Ovary (tissue), 3 donors: Measurements from ENCODE around the gene SLC15A5.

Experiments used
- POLR2A ChIP-seq: fragments of 450-650 bp; IDR thresholded peaks from one replicate; pipeline ENCODE4 v1.6.1; 2017; ENCODE audit warnings: antibody characterized with exemption, mild to moderate bottlenecking, moderate library complexity
- TF ChIP-seq, protein P1 (sequence below), 3 donors: fragments of 450-650 bp in 2 of 3; fragments of 200-600 bp in 1 of 3; IDR thresholded peaks; one replicate each; pipeline versions ENCODE4 v1.5.1 to v1.8.0; 2016 to 2022; ENCODE audit warnings: antibody characterized with exemption in 3 of 3, mild to moderate bottlenecking in 1 of 3
- donor health status: DM: no; HTN: no; CAD: no.

DNA sequence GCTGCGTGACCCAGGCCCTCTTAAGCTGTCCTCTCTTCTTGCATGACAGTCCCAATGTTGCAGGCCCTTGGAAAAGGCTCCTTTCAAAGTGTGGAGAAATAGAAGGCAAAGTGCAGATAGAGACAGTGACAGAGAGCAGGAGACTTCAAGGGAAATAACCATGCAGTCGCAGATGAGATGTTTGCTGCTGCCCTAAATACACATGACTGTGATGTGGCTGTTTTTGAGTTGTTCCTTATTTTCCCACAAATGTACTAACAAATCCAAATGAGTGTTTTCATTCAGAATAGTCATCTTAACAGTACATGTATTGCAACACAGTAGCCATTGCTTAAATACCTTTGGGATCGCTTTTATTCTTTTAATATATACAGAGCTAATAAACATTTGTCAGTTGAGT lies 101.6 kb downstream of the SLC15A5 start:
- TF ChIP-seq, protein P1, sequence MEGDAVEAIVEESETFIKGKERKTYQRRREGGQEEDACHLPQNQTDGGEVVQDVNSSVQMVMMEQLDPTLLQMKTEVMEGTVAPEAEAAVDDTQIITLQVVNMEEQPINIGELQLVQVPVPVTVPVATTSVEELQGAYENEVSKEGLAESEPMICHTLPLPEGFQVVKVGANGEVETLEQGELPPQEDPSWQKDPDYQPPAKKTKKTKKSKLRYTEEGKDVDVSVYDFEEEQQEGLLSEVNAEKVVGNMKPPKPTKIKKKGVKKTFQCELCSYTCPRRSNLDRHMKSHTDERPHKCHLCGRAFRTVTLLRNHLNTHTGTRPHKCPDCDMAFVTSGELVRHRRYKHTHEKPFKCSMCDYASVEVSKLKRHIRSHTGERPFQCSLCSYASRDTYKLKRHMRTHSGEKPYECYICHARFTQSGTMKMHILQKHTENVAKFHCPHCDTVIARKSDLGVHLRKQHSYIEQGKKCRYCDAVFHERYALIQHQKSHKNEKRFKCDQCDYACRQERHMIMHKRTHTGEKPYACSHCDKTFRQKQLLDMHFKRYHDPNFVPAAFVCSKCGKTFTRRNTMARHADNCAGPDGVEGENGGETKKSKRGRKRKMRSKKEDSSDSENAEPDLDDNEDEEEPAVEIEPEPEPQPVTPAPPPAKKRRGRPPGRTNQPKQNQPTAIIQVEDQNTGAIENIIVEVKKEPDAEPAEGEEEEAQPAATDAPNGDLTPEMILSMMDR (IDR thresholded peaks at IDR 0.05): no peak
- TF ChIP-seq POLR2A: no peak
